Effector memory CD4-positive, alpha-beta T cell (primary cell): ENCODE results near the gene ALG11.
"Not testable (repeated sequence)": the region's sequence is repeated elsewhere in the genome, so short reads cannot be mapped to it uniquely, and the experiment has no call there.

Experiments
- DNase-seq, 3 donors: peaks; one replicate each; pipeline ENCODE4 v3.0.0-alpha.2; 2020
- H3K27ac ChIP-seq: 2 replicates; pipeline ENCODE4 v1.7.0; 2013; ENCODE audit warnings: mild to moderate bottlenecking, low read length, moderate library complexity; ENCODE audit not compliant: insufficient read depth, poor library complexity, severe bottlenecking
- H3K27me3 ChIP-seq: replicated peaks from 2 replicates; pipeline ENCODE4 v1.7.0; 2013; ENCODE audit warnings: mild to moderate bottlenecking, low read length; ENCODE audit not compliant: insufficient read depth, control insufficient read depth, poor library complexity, severe bottlenecking
- H3K36me3 ChIP-seq: 2 replicates; pipeline ENCODE4 v1.7.0; 2013; ENCODE audit warnings: mild to moderate bottlenecking, low read length, moderate library complexity; ENCODE audit not compliant: control insufficient read depth, insufficient read depth
- H3K4me1 ChIP-seq: 2 replicates; pipeline ENCODE4 v1.7.0; 2013; ENCODE audit warnings: low read length, mild to moderate bottlenecking; ENCODE audit not compliant: control insufficient read depth, insufficient read depth, poor library complexity, severe bottlenecking
- H3K4me3 ChIP-seq: 2 replicates; pipeline ENCODE4 v1.7.0; 2013; ENCODE audit warnings: low read length, low read depth, mild to moderate bottlenecking; ENCODE audit not compliant: insufficient read depth, poor library complexity, severe bottlenecking
- H3K9me3 ChIP-seq: 2 replicates; pipeline ENCODE4 v1.7.0; 2013; ENCODE audit warnings: mild to moderate bottlenecking, low read length, moderate library complexity; ENCODE audit not compliant: control insufficient read depth

Gene ALG11

DNA sequence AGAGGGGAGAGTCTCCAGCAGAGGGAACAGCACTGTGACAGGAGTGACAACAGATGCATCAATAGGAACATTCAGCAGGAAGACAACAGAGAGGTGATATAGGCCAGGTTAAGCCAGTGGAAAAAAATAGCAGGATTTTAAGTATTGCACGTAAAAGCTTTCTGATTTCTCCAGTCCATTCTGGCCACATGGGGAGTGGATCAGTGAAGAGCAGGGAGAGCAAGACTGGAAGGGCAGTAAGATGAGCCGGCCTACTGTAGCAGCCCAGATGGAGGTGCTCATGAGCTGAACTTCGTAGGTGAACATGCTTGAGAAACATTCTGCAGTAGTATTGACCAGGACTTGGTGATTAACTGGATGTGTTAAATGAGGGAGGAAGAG is 14.0 kb downstream of the ALG11 start:
- H3K27ac ChIP-seq, result no peak overlapping the region
- no peaks in the 10 kb centered on the region for H3K27me3 ChIP-seq
- no peak overlapping the region for H3K4me3 ChIP-seq
- DNase-seq, result no peak
- H3K4me1 ChIP-seq, result no peaks in the 10 kb centered on the region
- H3K36me3 ChIP-seq, result peaks cover 25% of the 10 kb centered on the region
- no peaks in the 10 kb centered on the region for H3K9me3 ChIP-seq

DNA sequence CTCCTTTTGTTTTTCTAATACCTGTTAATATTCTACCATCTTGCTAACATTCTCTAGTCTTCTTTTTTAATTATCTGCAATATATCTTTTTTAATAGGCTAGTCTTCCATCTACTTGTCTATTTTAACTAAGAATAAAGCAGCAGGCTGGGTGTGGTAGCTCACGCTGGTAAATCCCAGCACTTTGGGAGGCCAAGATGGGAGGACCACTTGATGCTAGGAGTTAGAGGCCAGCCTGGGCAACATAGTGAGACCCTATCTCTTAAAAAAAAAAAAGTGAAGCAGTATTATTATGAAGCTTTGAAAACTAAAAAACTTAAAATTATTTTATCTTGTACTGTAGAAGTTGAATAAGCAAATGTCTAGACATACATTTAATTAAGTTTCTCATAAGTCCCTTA is 15.6 kb downstream of the ALG11 start:
- Histone ChIP-seq H3K9me3 (no peaks in the 10 kb centered on the region), H3K4me1 (no peaks in the 10 kb centered on the region), H3K36me3 (peaks cover 23% of the 10 kb centered on the region), H3K27me3 (no peaks in the 10 kb centered on the region), H3K4me3 (no peak overlapping the region), H3K27ac (no peak overlapping the region)
- no peak for DNase-seq

DNA sequence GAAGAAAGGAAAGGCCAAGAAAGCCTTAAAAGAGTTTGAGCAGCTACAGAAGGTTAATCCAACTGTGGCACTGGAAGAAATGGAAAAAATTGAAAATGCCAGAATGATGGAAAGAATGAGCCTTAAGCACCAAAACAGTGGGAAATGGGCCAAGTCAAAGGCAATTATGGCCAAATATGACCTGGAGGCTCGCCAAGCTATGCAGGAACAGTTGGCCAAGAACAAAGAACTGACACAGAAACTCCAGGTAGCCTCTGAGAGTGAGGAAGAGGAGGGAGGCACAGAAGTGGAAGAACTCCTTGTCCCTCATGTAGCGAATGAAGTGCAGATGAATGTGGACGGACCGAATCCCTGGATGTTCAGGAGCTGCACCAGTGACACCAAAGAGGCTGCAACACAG is 17.4 kb downstream of the ALG11 start:
- Histone ChIP-seq H3K36me3 (peaks cover 14% of the 10 kb centered on the region), H3K4me3 (no peak overlapping the region), H3K27ac (no peak overlapping the region)

GRCh38 chr13:52030401-52030800 is 18.2 kb downstream of the ALG11 start:
- not testable (repeated sequence) for H3K4me1 ChIP-seq, H3K27me3 ChIP-seq
- H3K36me3 ChIP-seq, result peaks cover 11% of the 10 kb centered on the region

More for the DNA sequence above, 17.4 kb downstream of the ALG11 start:
- DNase-seq, result no peak
- Histone ChIP-seq H3K9me3 (no peaks in the 10 kb centered on the region), H3K27me3 (no peaks in the 10 kb centered on the region), H3K4me1 (no peaks in the 10 kb centered on the region)

GRCh38 chr13:52033039-52033438 is 20.8 kb downstream of the ALG11 start:
- no peak overlapping the region for H3K27ac ChIP-seq
- no peaks in the 10 kb centered on the region for H3K27me3 ChIP-seq

More at GRCh38 chr13:52030401-52030800, 18.2 kb downstream of the ALG11 start:
- H3K4me3 ChIP-seq, H3K27ac ChIP-seq, DNase-seq, H3K9me3 ChIP-seq: not testable (repeated sequence)

GRCh38 chr13:52034616-52035226 is 22.5 kb downstream of the ALG11 start:
- H3K4me1 ChIP-seq, result no peaks in the 10 kb centered on the region
- no peak for DNase-seq
- no peaks in the 10 kb centered on the region for H3K27me3 ChIP-seq
- no peak overlapping the region for H3K4me3 ChIP-seq
- H3K36me3 ChIP-seq, result no peaks in the 10 kb centered on the region
- H3K9me3 ChIP-seq, result no peaks in the 10 kb centered on the region
- no peak overlapping the region for H3K27ac ChIP-seq

More at GRCh38 chr13:52033039-52033438, 20.8 kb downstream of the ALG11 start:
- H3K4me1 ChIP-seq, result no peaks in the 10 kb centered on the region
- H3K4me3 ChIP-seq, result no peak overlapping the region
- no peak for DNase-seq
- peaks cover 4% of the 10 kb centered on the region for H3K36me3 ChIP-seq
- H3K9me3 ChIP-seq, result no peaks in the 10 kb centered on the region

DNA sequence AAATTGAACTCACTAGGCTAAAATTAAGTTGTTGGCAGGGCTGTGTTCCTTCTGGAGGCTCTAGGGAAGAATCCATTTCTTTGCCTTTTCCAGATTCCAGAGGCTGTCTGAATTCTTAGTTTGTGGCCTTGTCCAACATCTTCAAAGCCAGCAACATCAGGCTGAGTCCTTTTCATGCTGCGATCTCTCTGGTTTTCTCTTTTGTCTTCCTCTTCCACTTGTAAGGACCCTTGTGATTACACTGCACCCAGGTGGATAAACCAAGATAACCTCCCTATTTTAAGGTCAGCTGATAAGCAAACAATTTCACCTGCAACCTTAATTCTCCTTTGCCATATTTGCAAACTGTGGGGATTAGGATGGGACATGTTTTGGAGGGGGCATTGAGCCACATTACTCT is 23.8 kb downstream of the ALG11 start:
- Histone ChIP-seq H3K9me3 (no peaks in the 10 kb centered on the region), H3K4me1 (no peaks in the 10 kb centered on the region)

DNA sequence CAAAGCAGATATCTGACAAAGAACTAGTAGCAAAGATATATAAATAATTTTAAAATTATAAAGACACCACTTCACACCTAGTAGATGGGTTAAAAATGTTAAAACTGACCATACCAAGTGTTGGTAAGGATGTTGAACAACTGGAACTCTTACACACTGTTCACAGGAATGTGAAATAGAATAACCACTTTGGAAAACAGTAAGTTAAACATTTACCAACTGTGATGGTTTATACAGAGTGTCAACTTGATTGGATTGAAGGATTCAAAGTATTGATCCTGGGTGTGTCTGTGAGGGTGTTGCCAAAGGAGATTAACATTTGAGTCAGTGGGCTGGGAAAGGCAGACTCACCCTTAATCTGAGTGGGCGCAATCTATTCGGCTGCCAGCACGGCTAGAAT is 31.5 kb downstream of the ALG11 start:
- DNase-seq, result no peak
- no peaks in the 10 kb centered on the region for H3K9me3 ChIP-seq
- H3K27ac ChIP-seq, result no peak overlapping the region
- no peaks in the 10 kb centered on the region for H3K4me1 ChIP-seq
- no peaks in the 10 kb centered on the region for H3K27me3 ChIP-seq
- no peak overlapping the region for H3K4me3 ChIP-seq
- no peaks in the 10 kb centered on the region for H3K36me3 ChIP-seq

More for the DNA sequence above, 23.8 kb downstream of the ALG11 start:
- H3K27me3 ChIP-seq, result no peaks in the 10 kb centered on the region
- no peaks in the 10 kb centered on the region for H3K36me3 ChIP-seq
- DNase-seq, result no peak
- no peak overlapping the region for H3K4me3 ChIP-seq
- H3K27ac ChIP-seq, result no peak overlapping the region

DNA sequence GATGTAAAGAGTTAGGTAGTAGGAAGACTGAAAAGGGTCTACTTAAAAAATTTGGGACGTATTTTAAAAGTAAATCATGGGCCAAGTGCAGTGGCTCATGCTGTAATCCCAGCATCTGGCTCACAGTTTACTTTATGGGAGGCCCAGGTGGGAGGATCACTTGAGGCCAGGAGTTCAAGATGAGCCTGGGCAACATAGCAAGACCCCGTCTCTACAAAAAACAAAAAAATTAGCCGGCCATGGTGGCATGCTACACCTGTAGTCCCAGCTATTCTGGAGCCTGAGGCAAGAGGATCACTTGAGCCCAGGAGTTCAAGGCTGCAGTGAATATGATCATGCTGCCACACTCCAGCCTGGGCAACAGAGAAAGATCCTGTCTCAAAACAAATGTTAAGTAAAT is 35.3 kb downstream of the ALG11 start:
- Histone ChIP-seq H3K4me3 (no peak overlapping the region), H3K9me3 (no peaks in the 10 kb centered on the region), H3K27ac (no peak overlapping the region), H3K4me1 (no peaks in the 10 kb centered on the region), H3K27me3 (no peaks in the 10 kb centered on the region), H3K36me3 (no peaks in the 10 kb centered on the region)
- DNase-seq, result no peak

GRCh38 chr13:52048516-52048915 is 36.3 kb downstream of the ALG11 start:
- H3K27ac ChIP-seq, result no peak overlapping the region
- no peaks in the 10 kb centered on the region for H3K9me3 ChIP-seq
- no peak for DNase-seq
- no peaks in the 10 kb centered on the region for H3K36me3 ChIP-seq
- H3K4me3 ChIP-seq, result no peak overlapping the region
- no peaks in the 10 kb centered on the region for H3K4me1 ChIP-seq
- no peaks in the 10 kb centered on the region for H3K27me3 ChIP-seq
